Measurements from ENCODE around the gene DENND2C. TPM values are rescaled to one million over a fixed set of nuclear protein-coding genes. Genes with fewer than 3 reads are reported as not detected.

Gene DENND2C, protein sequence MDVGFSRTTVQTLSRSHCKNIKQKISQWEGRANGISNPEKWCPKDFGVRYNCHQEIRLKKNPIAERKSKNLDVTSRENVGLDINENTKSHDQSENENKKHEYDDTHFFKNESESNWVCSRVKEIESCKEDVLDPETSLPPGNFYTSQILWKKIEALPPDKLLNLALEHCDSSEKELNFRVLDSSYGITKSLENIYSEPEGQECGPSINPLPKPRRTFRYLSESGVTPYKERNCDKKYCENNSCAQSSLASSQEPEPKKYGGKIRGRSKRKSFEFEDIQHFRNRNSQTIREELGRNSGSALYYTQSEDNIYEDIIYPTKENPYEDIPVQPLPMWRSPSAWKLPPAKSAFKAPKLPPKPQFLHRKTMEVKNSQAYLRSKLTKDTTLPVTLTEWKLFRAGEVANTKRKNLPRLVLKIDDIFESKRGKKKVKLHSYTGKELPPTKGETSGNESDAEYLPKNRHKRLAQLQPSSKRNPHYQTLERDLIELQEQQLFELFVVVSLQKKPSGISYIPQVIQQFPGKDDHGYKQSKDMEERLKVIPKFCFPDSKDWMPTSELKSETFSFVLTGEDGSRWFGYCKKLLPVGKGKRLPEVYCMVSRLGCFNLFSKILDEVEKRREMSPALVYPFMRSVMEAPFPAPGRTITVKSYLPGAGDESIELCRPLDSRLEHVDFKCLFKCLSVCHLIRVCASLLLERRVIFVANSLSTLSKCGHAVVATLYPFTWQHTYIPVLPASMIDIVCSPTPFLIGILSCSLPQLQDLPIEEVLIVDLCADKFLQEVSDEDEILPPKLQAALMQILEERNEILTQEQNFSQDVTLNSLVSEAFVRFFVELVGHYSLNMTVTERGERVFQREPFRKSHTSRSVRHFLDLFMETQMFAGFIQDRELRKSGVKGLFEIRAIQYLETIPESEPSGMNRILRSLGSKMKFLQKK
- total RNA-seq = 3.2 TPM
- long read RNA-seq, partial matches to known transcripts = 0 of 1 reads
- long read RNA-seq, other reads (novel, unspliced or antisense) = 1 of 1 reads

GRCh38 chr1:114669562-114670082 lies at the start of gene DENND2C:
Gene DENND2C (minus strand): TSS chr1:114670049. CDS start chr1:114625984, 44,065 bp downstream.
- Histone ChIP-seq H3K4me3 (peak within 1 kb of the TSS; percentile 83), H3K36me3 (no peaks in the 10 kb centered on the region), H3K9me3 (replicated peaks) (no peaks in the 10 kb centered on the region), H3K4me1 (peaks cover 15% of the 10 kb centered on the region), H3K27me3 (ENCODE audit: low read depth) (no peaks in the 10 kb centered on the region), H3K27ac (replicated peaks) (peak within 1 kb of the TSS; percentile 83)
- no peak for TF ChIP-seq CTCF (IDR thresholded peaks at IDR 0.05; ENCODE audit: borderline replicate concordance)
- no peak for DNase-seq
- intact Hi-C loops (cut with micrococcal nuclease) = no loop called here

DNA sequence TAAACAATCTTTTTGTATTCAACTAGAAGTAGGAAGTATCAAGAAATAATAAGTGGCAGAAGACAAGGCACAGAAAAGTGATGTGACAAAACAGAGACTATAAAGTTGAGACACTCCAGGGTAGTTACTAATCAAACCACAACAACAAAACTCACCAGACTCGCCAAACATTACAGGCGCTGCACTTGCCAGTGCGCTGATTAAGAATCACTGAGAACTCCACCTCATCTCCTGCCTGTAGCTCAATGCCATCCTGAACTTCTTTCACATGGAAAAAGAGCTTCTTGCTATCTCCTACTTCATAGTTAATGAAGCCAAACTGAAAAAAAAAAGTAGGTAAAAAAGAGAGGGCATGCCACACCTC lies 49.6 kb upstream of the DENND2C start:
- no peak for TF ChIP-seq CTCF (IDR thresholded peaks at IDR 0.05; ENCODE audit: borderline replicate concordance)
- peaks cover 43% of the 10 kb centered on the region for H3K4me1 ChIP-seq
- no peaks in the 10 kb centered on the region for H3K9me3 ChIP-seq (replicated peaks)
- no peak overlapping the region for H3K4me3 ChIP-seq
- intact Hi-C loops (cut with micrococcal nuclease) = loop anchor here (5.0 kb wide), 1 partner anchor 38 kb away; the partner anchor contains the start of gene CSDE1
- H3K36me3 ChIP-seq = peaks cover 74% of the 10 kb centered on the region
- no peak overlapping the region for H3K27ac ChIP-seq (replicated peaks)
- DNase-seq = no peak
- H3K27me3 ChIP-seq (ENCODE audit: low read depth) = no peaks in the 10 kb centered on the region

DNA sequence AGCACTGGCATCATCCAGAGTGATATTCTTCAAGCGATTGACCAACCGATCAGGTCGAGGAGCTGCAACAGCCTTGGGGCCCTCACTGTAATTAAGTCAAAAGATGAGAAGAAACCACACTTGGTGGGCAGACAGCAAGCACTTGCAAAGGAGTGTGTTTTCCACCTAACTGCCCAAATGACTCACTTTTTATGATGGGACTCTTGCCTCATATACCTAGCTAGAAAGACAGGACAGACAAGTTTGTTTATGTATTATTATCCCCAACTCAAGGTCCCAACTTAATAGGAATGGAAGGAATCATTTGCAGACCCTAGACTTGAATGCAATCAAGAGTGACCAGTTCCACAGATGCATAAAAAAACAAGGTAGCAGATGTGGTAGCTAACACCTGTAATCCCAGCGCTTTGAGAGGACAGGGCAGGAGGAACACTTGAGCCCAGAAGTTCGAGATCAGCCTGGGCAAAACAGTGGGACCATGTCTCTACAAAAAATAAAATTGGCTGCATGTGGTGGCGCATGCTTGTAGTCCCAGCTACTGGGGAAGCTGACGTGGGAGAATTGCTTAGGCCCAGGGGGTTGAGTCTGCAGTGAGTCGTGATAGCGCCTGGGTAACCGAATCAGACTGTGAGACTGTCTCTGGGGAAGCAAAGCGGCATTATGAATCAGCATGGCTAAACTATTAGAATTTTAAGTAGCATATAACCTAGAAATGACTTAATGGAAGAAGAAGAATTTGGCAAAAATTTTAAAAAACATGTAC lies 49.0 kb upstream of the DENND2C start:
- H3K36me3 ChIP-seq = peaks cover 73% of the 10 kb centered on the region
- peaks cover 42% of the 10 kb centered on the region for H3K4me1 ChIP-seq
- no peaks in the 10 kb centered on the region for H3K9me3 ChIP-seq (replicated peaks)
- H3K27me3 ChIP-seq (ENCODE audit: low read depth) = no peaks in the 10 kb centered on the region
- no peak overlapping the region for H3K27ac ChIP-seq (replicated peaks)
- H3K4me3 ChIP-seq = no peak overlapping the region
- DNase-seq = no peak
- intact Hi-C loops (cut with micrococcal nuclease) = loop anchor here (5.0 kb wide), 1 partner anchor 38 kb away; the partner anchor contains the start of gene CSDE1
- no peak for TF ChIP-seq CTCF (IDR thresholded peaks at IDR 0.05; ENCODE audit: borderline replicate concordance)

DNA sequence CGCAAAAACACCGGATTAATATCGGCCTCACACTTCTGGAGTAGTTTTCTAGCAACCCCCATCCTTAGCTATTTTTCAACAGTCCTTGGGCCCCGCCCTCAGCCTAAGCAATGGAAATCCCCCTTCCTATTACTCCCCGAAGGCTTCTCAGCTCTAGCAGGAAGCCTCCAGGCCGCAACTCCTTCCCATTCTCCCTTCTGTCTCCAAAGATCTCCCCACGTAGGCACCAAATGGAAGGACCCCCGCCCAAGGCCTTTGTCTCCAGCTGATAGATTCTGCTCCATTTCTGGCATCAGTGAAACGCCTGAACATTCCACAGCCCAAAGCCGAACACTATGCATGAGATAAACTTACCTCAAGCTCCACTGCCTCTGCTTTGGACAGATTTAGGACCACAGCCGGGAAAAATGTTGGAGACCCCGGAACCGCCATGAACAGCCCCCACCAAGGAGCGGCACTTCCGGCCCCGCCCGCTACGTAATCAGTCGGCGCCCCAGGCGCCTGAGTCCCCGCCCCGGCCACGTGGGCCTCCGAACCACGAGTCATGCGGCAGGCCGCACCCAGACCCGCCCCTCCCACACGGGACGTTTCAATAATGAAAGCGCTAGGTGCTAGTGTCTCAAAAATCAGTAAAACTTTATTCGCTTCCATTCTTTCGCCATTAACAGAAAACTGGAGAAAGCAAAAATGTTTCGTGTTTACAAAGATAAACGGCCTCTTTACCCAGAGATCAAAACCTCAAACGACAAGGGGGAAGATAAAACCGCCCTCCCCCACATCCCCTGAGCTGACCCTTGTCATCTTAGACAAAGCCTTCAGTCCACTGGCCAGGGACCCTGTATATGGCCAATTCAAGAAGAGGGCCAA lies 46.7 kb upstream of the DENND2C start, which contains the start of gene NRAS:
Gene NRAS, minus strand, starts transcription at position 468 of the 867 bp plus-strand sequence. CDS start 611 bp downstream, outside the sequence.
- no peaks in the 10 kb centered on the region for H3K27me3 ChIP-seq (ENCODE audit: low read depth)
- DNase-seq = peak; percentile 95
- H3K9me3 ChIP-seq (replicated peaks) = no peaks in the 10 kb centered on the region
- H3K36me3 ChIP-seq = peaks cover 73% of the 10 kb centered on the region
- peak within 1 kb of the TSS; percentile 94 for H3K4me3 ChIP-seq
- TF ChIP-seq CTCF (IDR thresholded peaks at IDR 0.05; ENCODE audit: borderline replicate concordance) = no peak
- intact Hi-C loops (cut with micrococcal nuclease) = loop anchor here (5.0 kb wide), 1 partner anchor 41 kb away; the partner anchor contains the start of gene CSDE1
- H3K4me1 ChIP-seq = peaks cover 42% of the 10 kb centered on the region
- peak within 1 kb of the TSS; percentile 94 for H3K27ac ChIP-seq (replicated peaks)
